Transverse colon (tissue), 4 donors: Measurements from ENCODE around the gene RAET1E.

Source experiments
- CTCF ChIP-seq, 5 experiments: fragments of 200-600 bp in 3 of 5; fragments of 450-650 bp in 2 of 5; sonication (generic) in 3 of 5; IDR thresholded peaks; 1 replicate in 2 of 5; 2 replicates in 3 of 5; pipeline ENCODE4 v1.5.1; 2016 to 2017; ENCODE audit warnings: antibody characterized with exemption in 5 of 5, inconsistent platforms in 3 of 5, mild to moderate bottlenecking in 2 of 5, moderate library complexity in 1 of 5
- POLR2A ChIP-seq: fragments of 450-650 bp; IDR thresholded peaks from one replicate; pipeline ENCODE4 v1.6.1; 2016; ENCODE audit warnings: antibody characterized with exemption, mild to moderate bottlenecking, moderate library complexity
- POLR2AphosphoS5 ChIP-seq, 3 donors: sonication (generic); formaldehyde crosslinking; IDR thresholded peaks; one replicate each; pipeline ENCODE4 v1.6.1; 2016; ENCODE audit warnings: antibody characterized with exemption in 3 of 3

GRCh38 chr6:149934249-149935156 is 36.6 kb upstream of the RAET1E start:
- TF ChIP-seq CTCF (IDR thresholded peaks at IDR 0.05) (peak; percentile 68 to 84 (median 81)), POLR2A (no peak), POLR2AphosphoS5 (IDR thresholded peaks at IDR 0.05) (no peak)
